ENCODE data around the gene RNF8. TPM values are rescaled to one million over a fixed set of nuclear protein-coding genes. Genes with fewer than 3 reads are reported as not detected.

The RNF8 gene
- total and polyA plus RNA-seq, 9 of the 15 experiments (the other 6 are each of a cell fraction or from before 2014, with no cell fraction given), result 10.6 to 47.0 (median 37.5) TPM

- no peak for TF ChIP-seq HNRNPL (IDR thresholded peaks at IDR 0.05; ENCODE audit: low read depth, low read length)
These were observed 45.3 kb downstream of the RNF8 start (continued) for GRCh38 chr6:37399131-37399530.

DNA sequence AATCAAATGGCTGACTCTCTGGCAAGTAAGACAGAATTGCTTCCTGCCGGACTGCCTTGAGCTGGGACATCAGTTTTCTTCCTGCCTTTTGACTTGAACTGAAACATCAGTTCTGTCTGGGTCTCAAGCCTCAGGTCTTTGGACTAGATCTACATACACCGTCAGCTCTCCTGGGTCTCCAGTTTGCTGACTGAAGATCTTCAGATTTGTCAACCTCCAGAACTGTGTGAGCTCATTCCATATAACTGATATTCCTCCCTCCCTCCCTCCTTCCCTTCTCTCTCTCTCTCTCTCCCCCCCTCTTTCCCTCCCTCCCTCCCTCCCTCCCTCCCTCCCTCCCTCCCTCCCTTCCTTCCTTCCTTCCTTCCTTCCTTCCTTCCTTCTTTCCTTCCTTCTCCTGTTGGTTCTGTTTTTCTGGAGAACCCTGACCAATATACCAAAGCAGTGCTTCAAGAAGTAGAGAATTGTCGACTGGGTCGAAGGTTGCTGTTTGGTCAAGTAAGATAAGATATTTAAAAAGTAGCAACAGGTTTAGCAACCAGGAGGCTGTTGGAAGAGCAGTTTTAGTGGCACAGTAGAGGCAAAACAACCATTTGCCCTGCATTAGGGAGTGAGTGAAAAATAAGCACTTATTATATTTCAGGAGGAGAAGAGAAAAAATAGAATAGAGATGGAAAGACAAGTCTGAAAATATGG is 46.2 kb downstream of the RNF8 start:
- BruUV-seq (replicated peaks), result no TSS peak
- no peaks in the 10 kb centered on the region for H3K9me1 ChIP-seq (ENCODE audit: control insufficient read depth, insufficient read depth, low read length)
- no peak overlapping the region for H2AFZ ChIP-seq (ENCODE audit: low read depth, low read length)
- POLR2A ChIA-PET, result interaction anchor here (1.0 kb wide), 2 partner anchors 10 to 14 kb away, joined by 4 read pairs; no protein-coding TSS in a partner anchor
- H3K27me3 ChIP-seq (ENCODE audit: control insufficient read depth in 2 of 2, insufficient read depth in 2 of 2, low read length in 2 of 2), result no peaks in the 10 kb centered on the region
- H3K4me2 ChIP-seq (ENCODE audit: insufficient read depth, low read length), result peak overlapping the region; percentile 23; the same call in 1 of the 2 replicates
- H3K79me2 ChIP-seq (ENCODE audit: control insufficient read depth, insufficient read depth, low read length), result no peaks in the 10 kb centered on the region
- FAIRE-seq (peak; percentile 62), DNase-seq (ENCODE audit: extremely low read depth in 1 of 4, low spot score in 3 of 4) (peak in 2 of 4 experiments; percentile 47 to 86), ATAC-seq (peak; percentile 74)
- H4K20me1 ChIP-seq (replicated peaks; ENCODE audit: control insufficient read depth, insufficient read depth, low read length), result no peaks in the 10 kb centered on the region
- H3K9ac ChIP-seq (ENCODE audit: insufficient read depth in 1 of 2, low read depth in 2 of 2, low read length in 2 of 2), result no peak overlapping the region
- no peaks in the 10 kb centered on the region for H3K36me3 ChIP-seq (ENCODE audit: control insufficient read depth, insufficient read depth, low read length)
- CTCF ChIA-PET (ENCODE audit: low intra/inter-chr PET ratio), result no interaction called here
- intact Hi-C loops (cut with micrococcal nuclease), result loop anchor here (2.0 kb wide), 1 partner anchor 61 kb away; no protein-coding TSS in a partner anchor
- peaks cover 21 to 30% of the 10 kb centered on the region in 2 experiments for H3K4me1 ChIP-seq (replicated peaks in 1 of 2; ENCODE audit: control insufficient read depth in 2 of 2, insufficient read depth in 2 of 2, low read length in 2 of 2)
- in situ Hi-C loops (cut with MboI), result no loop called here
- no peak overlapping the region for H3K4me3 ChIP-seq
- WGBS (ENCODE audit: insufficient coverage, low coverage, missing lambda C conversion rate), result 8% methylated on average over 4 of the region's 4 CpGs
- no peak overlapping the region for H3K27ac ChIP-seq (ENCODE audit: extremely low read depth, low read depth, low read length)
- no peaks in the 10 kb centered on the region for H3K9me3 ChIP-seq (replicated peaks; ENCODE audit: control insufficient read depth, insufficient read depth, low read depth, low read length)
- TF ChIP-seq MYBL2 (IDR thresholded peaks at IDR 0.05; ENCODE audit: low read depth) (peak; percentile 53; the same call in 1 of the 2 replicates), MYBL2 (CRISPR knock-in tag; IDR thresholded peaks at IDR 0.05; ENCODE audit: borderline replicate concordance) (no peak), ETV6 (IDR thresholded peaks at IDR 0.05; ENCODE audit: borderline replicate concordance in 1 of 2, low read depth in 2 of 2, low read length in 1 of 2) (peak; percentile 69 to 78; a peak in 3 of 4 replicates), ETV6 (CRISPR knock-in tag; IDR thresholded peaks at IDR 0.05; ENCODE audit: borderline replicate concordance) (no peak), ZNF551 (CRISPR knock-in tag; IDR thresholded peaks at IDR 0.05) (no peak), KDM1A (IDR thresholded peaks at IDR 0.05) (peak; percentile 88 to 90), ETV1 (tag; conservative IDR thresholded peaks at IDR 0.05; ENCODE audit: low read depth) (0 out of 2 replicates have a peak, but pooled peaks have one; percentile 12), MTA2 (IDR thresholded peaks at IDR 0.05; ENCODE audit: low read depth) (peak; percentile 73), RBM22 (IDR thresholded peaks at IDR 0.05; ENCODE audit: low read depth, low read length, poor library complexity, severe bottlenecking) (no peak), PHF20 (IDR thresholded peaks at IDR 0.05; ENCODE audit: partially characterized antibody) (no peak), SMARCE1 (IDR thresholded peaks at IDR 0.05) (0 out of 2 replicates have a peak, but pooled peaks have one; percentile 16), TCF7L2 (IDR thresholded peaks at IDR 0.05; ENCODE audit: low read depth, low read length) (no peak), ARID2 (IDR thresholded peaks at IDR 0.05) (no peak), STAT5A (IDR thresholded peaks at IDR 0.05; ENCODE audit: borderline replicate concordance, low read length) (peak; percentile 35; the same call in 1 of the 2 replicates), ZNF324 (CRISPR knock-in tag; IDR thresholded peaks at IDR 0.05) (no peak), ZNF699 (CRISPR knock-in tag; IDR thresholded peaks at IDR 0.05; ENCODE audit: insufficient replicate concordance) (no peak), YBX1 (IDR thresholded peaks at IDR 0.05) (no peak), ZNF668 (CRISPR knock-in tag; IDR thresholded peaks at IDR 0.05) (no peak), FOXK2 (conservative IDR thresholded peaks at IDR 0.05 in 1 of 2, IDR thresholded peaks at IDR 0.05 in 1 of 2; ENCODE audit: low read depth in 2 of 2) (peak; percentile 19 to 42; a peak in 2 of 4 replicates)
- TF ChIP-seq, protein P1, sequence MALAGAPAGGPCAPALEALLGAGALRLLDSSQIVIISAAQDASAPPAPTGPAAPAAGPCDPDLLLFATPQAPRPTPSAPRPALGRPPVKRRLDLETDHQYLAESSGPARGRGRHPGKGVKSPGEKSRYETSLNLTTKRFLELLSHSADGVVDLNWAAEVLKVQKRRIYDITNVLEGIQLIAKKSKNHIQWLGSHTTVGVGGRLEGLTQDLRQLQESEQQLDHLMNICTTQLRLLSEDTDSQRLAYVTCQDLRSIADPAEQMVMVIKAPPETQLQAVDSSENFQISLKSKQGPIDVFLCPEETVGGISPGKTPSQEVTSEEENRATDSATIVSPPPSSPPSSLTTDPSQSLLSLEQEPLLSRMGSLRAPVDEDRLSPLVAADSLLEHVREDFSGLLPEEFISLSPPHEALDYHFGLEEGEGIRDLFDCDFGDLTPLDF (CRISPR knock-in tag; IDR thresholded peaks at IDR 0.05), result no peak
